SH-SY5Y (cell line): ENCODE results near the gene AOC3.

Experiments used
- GATA2 ChIP-seq: IDR thresholded peaks from 2 replicates; pipeline ENCODE4 v1.6.1; 2011; ENCODE audit warnings: mild to moderate bottlenecking, low read depth, low read length
- GATA3 ChIP-seq: IDR thresholded peaks from 2 replicates; pipeline ENCODE4 v1.6.1; 2011; ENCODE audit warnings: low read depth, mild to moderate bottlenecking, low read length, moderate library complexity

DNA sequence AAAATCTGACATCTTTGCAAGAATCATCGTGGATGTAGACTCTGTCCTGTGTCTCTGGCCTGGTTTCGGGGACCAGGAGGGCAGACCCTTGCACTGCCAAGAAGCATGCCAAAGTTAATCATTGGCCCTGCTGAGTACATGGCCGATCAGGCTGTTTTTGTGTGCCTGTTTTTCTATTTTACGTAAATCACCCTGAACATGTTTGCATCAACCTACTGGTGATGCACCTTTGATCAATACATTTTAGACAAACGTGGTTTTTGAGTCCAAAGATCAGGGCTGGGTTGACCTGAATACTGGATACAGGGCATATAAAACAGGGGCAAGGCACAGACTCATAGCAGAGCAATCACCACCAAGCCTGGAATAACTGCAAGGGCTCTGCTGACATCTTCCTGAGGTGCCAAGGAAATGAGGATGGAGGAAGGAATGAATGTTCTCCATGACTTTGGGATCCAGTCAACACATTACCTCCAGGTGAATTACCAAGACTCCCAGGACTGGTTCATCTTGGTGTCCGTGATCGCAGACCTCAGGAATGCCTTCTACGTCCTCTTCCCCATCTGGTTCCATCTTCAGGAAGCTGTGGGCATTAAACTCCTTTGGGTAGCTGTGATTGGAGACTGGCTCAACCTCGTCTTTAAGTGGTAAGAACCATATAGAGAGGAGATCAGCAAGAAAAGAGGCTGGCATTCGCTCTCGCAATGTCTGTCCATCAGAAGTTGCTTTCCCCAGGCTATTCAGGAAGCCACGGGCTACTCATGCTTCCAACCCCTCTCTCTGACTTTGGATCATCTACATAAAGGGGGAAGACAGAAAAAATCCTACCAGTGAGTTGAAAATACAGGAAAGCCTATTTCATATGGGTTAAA is 49.7 kb downstream of the AOC3 start, which contains the start of gene G6PC1:
- TF ChIP-seq GATA2 (no peak), GATA3 (no peak)
